ENCODE results near the gene RANBP3.

Gene RANBP3

GRCh38 chr19:5943623-5944022 is 34.3 kb downstream of the RANBP3 start:
- no peak for DNase-seq

GRCh38 chr19:5943045-5943444 is 34.9 kb downstream of the RANBP3 start:
- no peak for DNase-seq

GRCh38 chr19:5941673-5942072 is 36.3 kb downstream of the RANBP3 start:
- DNase-seq, result no peak

GRCh38 chr19:5940260-5941208 is 37.4 kb downstream of the RANBP3 start:
- DNase-seq, result no peak

- no peak for DNase-seq
Observed at GRCh38 chr19:5937550-5937949, 40.4 kb downstream of the RANBP3 start.

- no peak for DNase-seq
Observed at GRCh38 chr19:5936292-5936592, 41.7 kb downstream of the RANBP3 start.

GRCh38 chr19:5935473-5936291 is 42.3 kb downstream of the RANBP3 start:
- no peak for DNase-seq

GRCh38 chr19:5934774-5935472 is 43.0 kb downstream of the RANBP3 start:
- no peak for DNase-seq

GRCh38 chr19:5934069-5934401 is 43.9 kb downstream of the RANBP3 start:
- no peak for DNase-seq

GRCh38 chr19:5933391-5934068 is 44.4 kb downstream of the RANBP3 start:
- DNase-seq, result no peak

GRCh38 chr19:5932609-5933262 is 45.2 kb downstream of the RANBP3 start:
- no peak for DNase-seq

GRCh38 chr19:5932146-5932545 is 45.8 kb downstream of the RANBP3 start:
- no peak for DNase-seq

GRCh38 chr19:5931251-5931650 is 46.7 kb downstream of the RANBP3 start:
- DNase-seq, result no peak

GRCh38 chr19:5929625-5930024 is 48.3 kb downstream of the RANBP3 start:
- no peak for DNase-seq

GRCh38 chr19:5929179-5929578 is 48.8 kb downstream of the RANBP3 start:
- DNase-seq, result no peak

GRCh38 chr19:5927441-5927821 is 50.5 kb downstream of the RANBP3 start:
- DNase-seq, result no peak

- DNase-seq, result no peak
Observed at GRCh38 chr19:5926641-5927440, 51.1 kb downstream of the RANBP3 start.

GRCh38 chr19:5925830-5926427 is 52.0 kb downstream of the RANBP3 start:
- no peak for DNase-seq

- no peak for DNase-seq
Observed at GRCh38 chr19:5923356-5923755, 54.6 kb downstream of the RANBP3 start.

GRCh38 chr19:5922161-5922545 is 55.8 kb downstream of the RANBP3 start:
- no peak for DNase-seq

GRCh38 chr19:5921516-5922160 is 56.3 kb downstream of the RANBP3 start:
- DNase-seq, result no peak

All from activated CD4-positive, CD25-positive, alpha-beta regulatory T cell treated with anti-CD3 and anti-CD28 coated beads, Interleukin-2, amount 50 U/mL, for 72 hours (primary cell).